RWPE1 (cell line): Measurements from ENCODE around the gene ACOT7.
A peak's percentile ranks its signal among the peaks of the same experiment; 100 is the strongest.

ENCODE experiments used
- CTCF ChIA-PET: fragments of 350-600 bp; sonication (Branson Sonifier 250); formaldehyde crosslinking; extraction: SDS; loops from one replicate; lab custom pipeline; 2021; lab: Yijun Ruan, JAX
- POLR2A ChIA-PET: fragments of 400-600 bp; formaldehyde crosslinking; extraction: SDS; loops from one replicate; lab custom pipeline; 2020; ENCODE audit warnings: antibody characterized with exemption; ENCODE audit not compliant: low non-redundant PET; lab: Yijun Ruan, JAX
- DNase-seq: peaks from one replicate; pipeline ENCODE4 v3.0.0; 2012; ENCODE audit warnings: low spot score
- H3K27ac ChIP-seq: fragments of 450-650 bp; 2 replicates; pipeline ENCODE4 v1.5.1; 2017
- TF ChIP-seq, protein P1 (sequence below): fragments of 450-650 bp; conservative IDR thresholded peaks from 2 replicates; pipeline ENCODE4 v1.5.1; 2017; ENCODE audit warnings: low read depth, mild to moderate bottlenecking

Gene ACOT7

GRCh38 chr1:6262555-6263420, 130.8 kb downstream of the ACOT7 start:
- ChIA-PET CTCF (interaction anchor here (0.6 kb wide), 2 partner anchors 19 to 142 kb away, joined by 3 to 5 read pairs; no protein-coding TSS in a partner anchor), POLR2A (no interaction called here)
- peak overlapping the region; percentile 90 for H3K27ac ChIP-seq
- TF ChIP-seq, protein P1, sequence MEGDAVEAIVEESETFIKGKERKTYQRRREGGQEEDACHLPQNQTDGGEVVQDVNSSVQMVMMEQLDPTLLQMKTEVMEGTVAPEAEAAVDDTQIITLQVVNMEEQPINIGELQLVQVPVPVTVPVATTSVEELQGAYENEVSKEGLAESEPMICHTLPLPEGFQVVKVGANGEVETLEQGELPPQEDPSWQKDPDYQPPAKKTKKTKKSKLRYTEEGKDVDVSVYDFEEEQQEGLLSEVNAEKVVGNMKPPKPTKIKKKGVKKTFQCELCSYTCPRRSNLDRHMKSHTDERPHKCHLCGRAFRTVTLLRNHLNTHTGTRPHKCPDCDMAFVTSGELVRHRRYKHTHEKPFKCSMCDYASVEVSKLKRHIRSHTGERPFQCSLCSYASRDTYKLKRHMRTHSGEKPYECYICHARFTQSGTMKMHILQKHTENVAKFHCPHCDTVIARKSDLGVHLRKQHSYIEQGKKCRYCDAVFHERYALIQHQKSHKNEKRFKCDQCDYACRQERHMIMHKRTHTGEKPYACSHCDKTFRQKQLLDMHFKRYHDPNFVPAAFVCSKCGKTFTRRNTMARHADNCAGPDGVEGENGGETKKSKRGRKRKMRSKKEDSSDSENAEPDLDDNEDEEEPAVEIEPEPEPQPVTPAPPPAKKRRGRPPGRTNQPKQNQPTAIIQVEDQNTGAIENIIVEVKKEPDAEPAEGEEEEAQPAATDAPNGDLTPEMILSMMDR, result no peak
- DNase-seq, result no peak

- ChIA-PET POLR2A (no interaction called here), CTCF (interaction anchor here (0.7 to 1.1 kb wide), 2 partner anchors 86 to 225 kb away, joined by 3 read pairs; no protein-coding TSS in a partner anchor)
- H3K27ac ChIP-seq, result peak overlapping the region; percentile 90
- DNase-seq, result no peak
- TF ChIP-seq, protein P1, result no peak
Measured at GRCh38 chr1:6261615-6261995, 132.0 kb downstream of the ACOT7 start.

DNA sequence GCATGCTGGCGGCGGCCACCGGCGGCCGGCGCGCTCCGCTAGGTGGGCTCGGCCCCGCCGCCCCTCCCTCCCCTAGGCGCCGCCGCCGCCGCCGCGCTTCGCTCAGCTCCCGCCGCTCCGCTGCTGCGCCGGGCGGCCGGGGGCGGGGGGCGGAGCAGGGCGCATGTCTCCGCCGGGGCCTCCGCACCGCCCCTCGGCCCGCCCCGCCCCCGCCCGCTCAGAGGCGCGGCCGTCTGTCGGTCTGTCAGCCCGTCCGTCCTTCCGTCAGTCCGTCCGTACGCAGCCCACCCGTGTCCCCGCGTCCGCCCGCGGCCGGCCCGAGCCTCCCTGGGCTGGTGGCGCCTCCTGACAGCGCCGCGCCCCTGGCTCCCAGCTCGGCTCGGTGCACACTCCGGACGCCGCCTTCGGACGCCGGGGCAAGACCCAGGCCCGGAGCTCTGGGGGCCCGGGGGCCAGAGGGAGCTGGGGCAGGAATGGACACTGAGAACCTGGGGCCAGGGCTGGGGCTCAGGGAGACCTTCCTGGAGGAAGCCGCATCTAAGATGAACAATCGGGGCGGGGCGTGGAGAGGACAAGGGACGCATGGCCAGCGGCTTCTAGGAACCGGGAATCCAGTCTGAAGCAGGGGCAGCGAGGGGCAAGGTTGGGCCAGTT, 132.5 kb downstream of the ACOT7 start, which contains the start of gene GPR153:
TSS of gene GPR153 (minus strand) at position 138 of the 654 bp plus-strand sequence. CDS start 6,193 bp downstream, outside the sequence.
- ChIA-PET POLR2A (no interaction called here), CTCF (interaction anchor here (0.6 to 1.1 kb wide), 2 partner anchors 15 to 87 kb away, joined by 3 read pairs; no protein-coding TSS in a partner anchor)
- TF ChIP-seq, protein P1, result no peak
- peak within 1 kb of the TSS; percentile 90 for H3K27ac ChIP-seq
- DNase-seq, result no peak

DNA sequence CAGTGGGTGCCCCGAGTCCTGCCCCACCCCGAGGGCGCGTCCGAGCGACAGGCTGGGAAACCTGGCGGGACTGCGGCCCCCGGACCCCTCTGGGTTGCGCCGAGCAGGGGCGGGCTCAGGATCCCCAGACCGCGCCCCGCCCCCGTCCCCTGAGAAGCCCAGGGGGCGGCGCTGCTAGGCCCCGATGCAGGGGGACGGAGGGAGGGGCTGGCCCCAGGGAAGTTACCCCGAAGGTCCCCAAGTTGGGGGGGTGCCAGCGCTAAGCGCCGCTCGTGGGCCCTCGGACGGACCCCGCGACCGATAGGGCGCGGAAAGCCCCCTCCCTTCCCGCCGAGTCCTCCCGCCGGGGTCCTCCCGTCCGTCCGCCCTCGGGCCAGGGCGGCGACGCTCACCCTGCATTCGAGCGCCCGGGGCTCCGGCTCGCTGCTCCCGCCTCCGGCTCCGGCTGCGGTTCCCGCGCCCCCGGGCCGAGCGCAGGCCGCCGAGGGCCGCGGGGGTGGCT, 133.1 kb downstream of the ACOT7 start:
- DNase-seq, result no peak
- H3K27ac ChIP-seq, result peak overlapping the region; percentile 90
- CTCF ChIA-PET, result interaction anchor here (0.6 to 1.1 kb wide), 2 partner anchors 14 to 87 kb away, joined by 3 read pairs; no protein-coding TSS in a partner anchor

GRCh38 chr1:6259491-6260362, 133.8 kb downstream of the ACOT7 start:
- ChIA-PET CTCF (interaction anchor here (0.7 kb wide), 1 partner anchor 9 kb away, joined by 3 read pairs; no protein-coding TSS in a partner anchor), POLR2A (interaction anchor here (1.0 kb wide), 1 partner anchor 35 kb away, joined by 3 read pairs; no protein-coding TSS in a partner anchor)
- peak overlapping the region; percentile 90 for H3K27ac ChIP-seq
- DNase-seq, result peak; percentile 90
- TF ChIP-seq, protein P1, result no peak

More for the DNA sequence above, 133.1 kb downstream of the ACOT7 start:
- TF ChIP-seq, protein P1, result no peak
- POLR2A ChIA-PET, result no interaction called here
